H1 (cell line): ENCODE results near the gene CPM. TPM values are rescaled to one million over a fixed set of nuclear protein-coding genes. Genes with fewer than 3 reads are reported as not detected.

Source experiments
- CTCF ChIA-PET: fragments of 300-600 bp; sonication (Branson Sonifier 250); formaldehyde crosslinking; loops from one replicate; lab custom pipeline; 2021; ENCODE audit not compliant: partially characterized antibody; lab: Charles Lee
- POLR2A ChIA-PET: fragments of 300-600 bp; sonication (Branson Sonifier 250); formaldehyde crosslinking; loops from one replicate; lab custom pipeline; 2021; ENCODE audit warnings: inconsistent platforms; ENCODE audit not compliant: partially characterized antibody; lab: Charles Lee
- DNase-seq, 2 experiments: peaks; one replicate each; pipeline versions ENCODE4 v3.0.0 to v3.0.0-alpha.2; 2010 to 2022; ENCODE audit warnings: low spot score in 2 of 2, low read depth in 1 of 2, mixed read lengths in 1 of 2
- FAIRE-seq: peaks from 2 replicates; lab custom pipeline; 2011; peaks lifted over from hg19 to GRCh38; lab: Jason Lieb, UNC
- H2AFZ ChIP-seq: 2 replicates; pipeline ENCODE4 v1.8.1; 2012; ENCODE audit warnings: low read length, inconsistent platforms
- H2AK5ac ChIP-seq: 2 replicates; pipeline ENCODE4 v1.6.1; 2013; ENCODE audit warnings: low read depth, low read length
- H2BK120ac ChIP-seq: replicated peaks from 2 replicates; pipeline ENCODE3; 2013; ENCODE audit warnings: low read depth, low read length, inconsistent platforms
- H2BK12ac ChIP-seq: 2 replicates; pipeline ENCODE4 v1.6.1; 2013; ENCODE audit warnings: low read depth, low read length
- H2BK15ac ChIP-seq: 2 replicates; pipeline ENCODE4 v1.6.1; 2013; ENCODE audit warnings: low read length
- H2BK20ac ChIP-seq: 2 replicates; pipeline ENCODE4 v1.6.1; 2013; ENCODE audit warnings: low read length
- H2BK5ac ChIP-seq: 2 replicates; pipeline ENCODE4 v1.6.1; 2013; ENCODE audit warnings: low read depth, low read length
- H3K14ac ChIP-seq: 2 replicates; pipeline ENCODE4 v1.6.1; 2013; ENCODE audit warnings: inconsistent platforms; ENCODE audit not compliant: insufficient read length
- H3K18ac ChIP-seq: 2 replicates; pipeline ENCODE4 v1.6.1; 2013; ENCODE audit warnings: low read length; ENCODE audit errors: extremely low read depth
- H3K23ac ChIP-seq: 2 replicates; pipeline ENCODE4 v1.6.1; 2013; ENCODE audit warnings: inconsistent platforms; ENCODE audit not compliant: insufficient read length
- H3K23me2 ChIP-seq: 2 replicates; pipeline ENCODE4 v1.6.1; 2013; ENCODE audit warnings: low read depth, low read length
- H3K27ac ChIP-seq: 2 replicates; pipeline ENCODE4 v1.6.1; 2011; ENCODE audit warnings: low read depth, low read length, inconsistent platforms
- H3K27me3 ChIP-seq, 4 experiments: replicated peaks in 1 of 4; 1 replicate in 1 of 4; 2 replicates in 3 of 4; pipeline versions ENCODE4 v1.6.1 to v1.8.1; 2011 to 2013; ENCODE audit warnings: low read length in 3 of 4, mild to moderate bottlenecking in 3 of 4, inconsistent platforms in 2 of 4, mixed read lengths in 2 of 4, moderate library complexity in 1 of 4; ENCODE audit not compliant: control insufficient read depth in 3 of 4, insufficient read depth in 3 of 4; ENCODE audit errors: extremely low read depth in 1 of 4
- H3K36me3 ChIP-seq, 4 experiments: 2 replicates each; pipeline versions ENCODE4 v1.6.1 to v1.8.1; 2011 to 2013; ENCODE audit warnings: mild to moderate bottlenecking in 4 of 4, low read length in 3 of 4, moderate library complexity in 2 of 4, control low read depth in 1 of 4, inconsistent platforms in 1 of 4; ENCODE audit not compliant: insufficient read depth in 4 of 4, control insufficient read depth in 2 of 4
- H3K4ac ChIP-seq: replicated peaks from 2 replicates; pipeline ENCODE3; 2013; ENCODE audit warnings: low read length, low read depth, mixed read lengths, inconsistent platforms; ENCODE audit not compliant: insufficient read length
- H3K4me1 ChIP-seq, 4 experiments: replicated peaks in 1 of 4; 1 replicate in 1 of 4; 2 replicates in 3 of 4; pipeline versions ENCODE4 v1.6.1 to v1.8.1; 2011 to 2013; ENCODE audit warnings: low read length in 3 of 4, inconsistent platforms in 2 of 4, mixed read lengths in 1 of 4; ENCODE audit not compliant: insufficient read depth in 4 of 4, control insufficient read depth in 3 of 4
- H3K4me2 ChIP-seq, 2 experiments: 2 replicates each; pipeline versions ENCODE4 v1.6.1 to v1.8.1; 2011 to 2013; ENCODE audit warnings: low read depth in 2 of 2, low read length in 2 of 2, control low read depth in 1 of 2, inconsistent platforms in 1 of 2, mild to moderate bottlenecking in 1 of 2; ENCODE audit not compliant: insufficient read depth in 1 of 2
- H3K4me3 ChIP-seq, 4 experiments: fragments of 200-600, 300-600 bp in 1 of 4; sonication (generic), shearing (Covaris generic), sonication (Bioruptor Twin) in 1 of 4; 2 replicates each; pipeline versions ENCODE4 v1.5.1 to v1.8.1; 2011 to 2016; ENCODE audit warnings: low read length in 4 of 4, low read depth in 3 of 4, control low read depth in 2 of 4, inconsistent platforms in 2 of 4, mild to moderate bottlenecking in 2 of 4, mixed read lengths in 1 of 4, moderate library complexity in 1 of 4; ENCODE audit not compliant: insufficient read depth in 2 of 4; ENCODE audit errors: extremely low read depth in 1 of 4
- H3K56ac ChIP-seq: replicated peaks from 2 replicates; pipeline ENCODE3; 2013; ENCODE audit warnings: low read depth, mild to moderate bottlenecking, mixed read lengths, low read length, inconsistent platforms; ENCODE audit not compliant: insufficient read length
- H3K79me1 ChIP-seq: 2 replicates; pipeline ENCODE4 v1.6.1; 2013; ENCODE audit warnings: low read depth, low read length, control low read depth
- H3K79me2 ChIP-seq, 2 experiments: 2 replicates each; pipeline versions ENCODE4 v1.6.1 to v1.8.1; 2012 to 2013; ENCODE audit warnings: low read length in 2 of 2, mild to moderate bottlenecking in 2 of 2, inconsistent platforms in 1 of 2; ENCODE audit not compliant: insufficient read depth in 2 of 2, control insufficient read depth in 1 of 2
- H3K9ac ChIP-seq, 4 experiments: replicated peaks in 1 of 4; 1 replicate in 1 of 4; 2 replicates in 3 of 4; pipeline versions ENCODE4 v1.6.1 to v1.8.1; 2011 to 2013; ENCODE audit warnings: low read depth in 3 of 4, low read length in 3 of 4, control low read depth in 2 of 4, mild to moderate bottlenecking in 2 of 4, moderate library complexity in 2 of 4, inconsistent platforms in 1 of 4; ENCODE audit errors: extremely low read depth in 1 of 4
- H3K9me3 ChIP-seq, 2 experiments: 2 replicates each; pipeline versions ENCODE4 v1.6.1 to v1.8.1; 2012 to 2013; ENCODE audit warnings: mild to moderate bottlenecking in 2 of 2, moderate library complexity in 2 of 2, control low read depth in 1 of 2, inconsistent platforms in 1 of 2, low read depth in 1 of 2, low read length in 1 of 2, mixed read lengths in 1 of 2; ENCODE audit not compliant: insufficient read depth in 2 of 2
- H4K20me1 ChIP-seq, 2 experiments: replicated peaks in 1 of 2; 2 replicates each; pipeline versions ENCODE3 to v1.8.1; 2011 to 2013; ENCODE audit warnings: inconsistent platforms in 2 of 2, low read length in 2 of 2, mild to moderate bottlenecking in 1 of 2; ENCODE audit not compliant: insufficient read depth in 2 of 2, control insufficient read depth in 1 of 2
- H4K5ac ChIP-seq: 2 replicates; pipeline ENCODE4 v1.6.1; 2013; ENCODE audit warnings: low read length, low read depth, mixed read lengths, inconsistent platforms; ENCODE audit not compliant: insufficient read length
- H4K8ac ChIP-seq: 2 replicates; pipeline ENCODE4 v1.8.0; 2013; ENCODE audit warnings: mild to moderate bottlenecking, moderate library complexity, low read length, inconsistent platforms; ENCODE audit not compliant: insufficient read depth; ENCODE audit errors: extremely low read depth
- H4K91ac ChIP-seq: replicated peaks from 2 replicates; pipeline ENCODE3; 2013; ENCODE audit warnings: low read length, mixed read lengths, inconsistent platforms; ENCODE audit not compliant: insufficient read length
- HDAC2 ChIP-seq, 2 experiments: fragments of 300-600 bp in 1 of 2; sonication (generic) in 1 of 2; IDR thresholded peaks; 2 replicates each; pipeline ENCODE4 v1.6.1; 2011 to 2012; ENCODE audit warnings: low read depth in 2 of 2, low read length in 2 of 2, mild to moderate bottlenecking in 2 of 2, moderate library complexity in 2 of 2, borderline replicate concordance in 1 of 2, inconsistent platforms in 1 of 2
- KDM5A ChIP-seq: fragments of 200-600 bp; IDR thresholded peaks from 2 replicates; pipeline ENCODE4 v1.7.1; 2012; ENCODE audit warnings: mild to moderate bottlenecking, low read length, inconsistent platforms, mixed read lengths
- WGBS, 2 experiments: shearing (Covaris generic) in 1 of 2; methylation state at CpG; one replicate each; pipeline versions ENCODE4 v1.1.6 to v1.1.7; 2013 to 2015; ENCODE audit warnings: low lambda C conversion rate in 2 of 2, mixed read lengths in 2 of 2, inconsistent platforms in 1 of 2, low coverage in 1 of 2, missing lambda C conversion rate in 1 of 2; ENCODE audit not compliant: insufficient replicate concordance in 2 of 2, insufficient coverage in 1 of 2, insufficient read length in 1 of 2; ENCODE audit errors: extremely low coverage in 1 of 2, missing lambda C conversion rate in 1 of 2; 5-methylcytosine and 5-hydroxymethylcytosine counted together
- polyA plus RNA-seq, 7 experiments: library from polyadenylated mRNA; depleted of rRNA in 3 of 7; stranded (reverse) in 5 of 7; unstranded in 2 of 7; fragments of >200 nt in 5 of 7; fragments of 200-250 nt in 2 of 7; gene quantifications; 1 replicate in 5 of 7; 2 replicates in 1 of 7; 4 replicates in 1 of 7; pipeline versions ENCODE4 v1.2.1 to v1.2.3, GENCODE V29; 2011 to 2013; ENCODE audit warnings: missing spikeins in 2 of 7, mixed read lengths in 2 of 7
- total RNA-seq: library from RNA; stranded (reverse); fragmentation: NEBNext Ultra II Directional; extraction: Animal tissue kit (Norgen Biotek cat#: 25700); gene quantifications from 2 replicates; pipeline ENCODE4 v1.2.1, GENCODE V29; 2021

The CPM gene
- total and polyA plus RNA-seq, 2 of the 8 experiments (the other 6 are each of a cell fraction or from before 2014, with no cell fraction given) = 0.33 to 3.1 TPM

- FAIRE-seq (no peak), DNase-seq (no peak)
- 95% methylated on average over 7 of the region's 7 CpGs; no CpG with 5 or more reads in 1 of the 2 experiments for WGBS, 2 experiments
- H3K27me3 ChIP-seq = no peaks in the 10 kb centered on the region
- no peak overlapping the region for H3K18ac ChIP-seq
- TF ChIP-seq HDAC2 (IDR thresholded peaks at IDR 0.05; ENCODE audit: borderline replicate concordance in 1 of 2, low read depth in 2 of 2, low read length in 2 of 2) (no peak), KDM5A (no peak)
- H2BK5ac ChIP-seq = no peak overlapping the region
- no peak overlapping the region for H4K91ac ChIP-seq
- H2BK15ac ChIP-seq = no peak overlapping the region
- H3K4ac ChIP-seq = no peak overlapping the region
- H2AK5ac ChIP-seq = no peak overlapping the region
- CTCF ChIA-PET = no interaction called here
- no peak overlapping the region for H3K4me2 ChIP-seq
- no peaks in the 10 kb centered on the region for H3K79me1 ChIP-seq
- no peak overlapping the region for H3K56ac ChIP-seq
- no peak overlapping the region for H2BK20ac ChIP-seq
- no peaks in the 10 kb centered on the region for H3K23me2 ChIP-seq
- no peaks in the 10 kb centered on the region for H3K36me3 ChIP-seq
- no peak overlapping the region for H3K23ac ChIP-seq
- H3K79me2 ChIP-seq = no peaks in the 10 kb centered on the region
- POLR2A ChIA-PET = no interaction called here
- H4K20me1 ChIP-seq = no peaks in the 10 kb centered on the region
- H3K14ac ChIP-seq = no peak overlapping the region
- no peak overlapping the region for H4K8ac ChIP-seq
- H3K9ac ChIP-seq = no peak overlapping the region
- peaks cover 11% of the 10 kb centered on the region in 2 experiments for H3K9me3 ChIP-seq
- peaks cover 0 to 3% (median 1%) of the 10 kb centered on the region in 4 experiments; a peak in 3 of 7 replicates for H3K4me1 ChIP-seq
- no peak overlapping the region for H2AFZ ChIP-seq
- H3K27ac ChIP-seq = no peak overlapping the region
- H2BK12ac ChIP-seq = no peak overlapping the region
- H2BK120ac ChIP-seq = no peak overlapping the region
- H4K5ac ChIP-seq = no peak overlapping the region
- no peak overlapping the region for H3K4me3 ChIP-seq
Observed at GRCh38 chr12:68959891-68960464, 27.0 kb upstream of the CPM start.
